GM19438 (cell line): ENCODE measurements around the gene OTOG.

Experiments
- ATAC-seq: cut with Tn5 transposase; IDR thresholded peaks from one replicate; pipeline ENCODE4 v1.9.1; 2021; ENCODE audit warnings: low read depth; ENCODE audit not compliant: unreplicated experiment

OTOG gene

GRCh38 chr11:17686231-17686980 lies 139.3 kb downstream of the OTOG start:
- ATAC-seq: no peak

DNA sequence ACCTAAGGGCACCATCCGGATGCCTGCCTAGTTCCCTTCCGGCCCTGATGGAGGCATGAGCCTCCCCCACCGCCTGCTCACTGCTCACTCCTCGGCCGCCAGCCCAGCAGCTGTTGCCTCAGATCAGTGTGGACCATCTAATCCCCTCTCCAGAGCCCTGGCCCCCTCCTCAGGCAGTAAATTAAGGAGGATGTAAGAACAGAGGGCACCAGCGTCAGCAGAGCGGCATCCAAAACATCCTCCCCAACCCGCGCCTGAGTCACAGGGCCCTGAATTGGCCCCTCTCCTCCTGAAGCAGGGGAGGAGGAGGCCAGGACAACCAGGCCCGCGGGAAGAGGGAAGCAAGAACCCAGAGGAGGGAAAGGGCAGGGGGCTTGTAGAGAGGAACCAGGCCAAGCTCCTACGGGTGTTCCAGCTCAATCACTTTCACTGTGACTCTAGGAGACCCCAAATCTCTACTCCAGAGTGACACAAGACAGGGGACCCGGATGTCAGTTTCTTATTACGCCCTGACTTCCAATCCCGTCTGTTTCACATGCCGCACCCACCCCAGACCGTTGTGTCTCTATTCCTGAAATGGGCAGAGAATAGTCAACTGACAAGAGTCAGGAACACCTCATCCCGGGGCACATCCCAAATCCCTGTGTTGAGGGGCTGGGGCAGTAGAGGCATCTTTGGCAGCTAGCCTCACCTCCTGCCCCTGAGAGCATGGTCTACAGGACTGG lies 141.0 kb downstream of the OTOG start:
- ATAC-seq: no peak

DNA sequence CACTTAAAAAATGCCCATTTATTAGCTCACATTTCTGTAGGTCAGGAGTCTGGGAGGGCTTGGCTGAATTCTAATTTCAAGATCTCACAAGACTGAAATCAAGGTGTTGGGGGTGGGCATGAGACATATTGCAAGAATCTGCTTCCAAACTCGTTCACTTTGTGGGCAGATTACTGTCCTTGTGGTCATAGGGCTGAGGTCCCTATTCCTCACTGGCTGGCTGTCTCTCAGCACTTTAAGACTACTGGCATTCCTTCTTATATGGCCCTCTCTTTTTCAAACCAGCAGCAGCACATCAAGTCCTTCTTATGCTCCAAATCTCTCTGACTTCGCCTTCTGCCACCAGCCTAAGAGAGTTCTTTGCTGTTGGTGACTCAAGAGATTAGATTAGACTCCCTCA lies 144.5 kb downstream of the OTOG start:
- no peak for ATAC-seq

- no peak for ATAC-seq
Observed at GRCh38 chr11:17691976-17692375, 144.9 kb downstream of the OTOG start.

DNA sequence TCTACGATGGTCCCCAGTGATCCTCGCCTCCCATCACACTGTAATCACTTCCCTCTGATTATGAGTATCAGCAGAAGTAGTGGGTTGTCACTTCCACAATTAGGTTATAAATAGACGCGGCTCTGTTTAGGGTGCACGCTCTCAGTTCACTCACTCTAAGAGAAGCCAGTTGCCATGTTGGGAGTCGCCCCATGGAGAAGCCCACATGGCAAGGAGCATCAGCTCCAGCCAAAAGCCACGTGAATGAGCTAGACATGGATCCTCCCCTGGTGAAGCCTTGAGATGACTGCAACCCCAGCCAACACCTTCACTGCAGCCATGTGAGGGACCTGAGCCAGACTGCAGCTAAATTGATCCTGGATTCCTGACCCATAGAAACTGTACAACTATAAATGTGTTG lies 145.9 kb downstream of the OTOG start:
- no peak for ATAC-seq

GRCh38 chr11:17693531-17693930 lies 146.5 kb downstream of the OTOG start:
- no peak for ATAC-seq

DNA sequence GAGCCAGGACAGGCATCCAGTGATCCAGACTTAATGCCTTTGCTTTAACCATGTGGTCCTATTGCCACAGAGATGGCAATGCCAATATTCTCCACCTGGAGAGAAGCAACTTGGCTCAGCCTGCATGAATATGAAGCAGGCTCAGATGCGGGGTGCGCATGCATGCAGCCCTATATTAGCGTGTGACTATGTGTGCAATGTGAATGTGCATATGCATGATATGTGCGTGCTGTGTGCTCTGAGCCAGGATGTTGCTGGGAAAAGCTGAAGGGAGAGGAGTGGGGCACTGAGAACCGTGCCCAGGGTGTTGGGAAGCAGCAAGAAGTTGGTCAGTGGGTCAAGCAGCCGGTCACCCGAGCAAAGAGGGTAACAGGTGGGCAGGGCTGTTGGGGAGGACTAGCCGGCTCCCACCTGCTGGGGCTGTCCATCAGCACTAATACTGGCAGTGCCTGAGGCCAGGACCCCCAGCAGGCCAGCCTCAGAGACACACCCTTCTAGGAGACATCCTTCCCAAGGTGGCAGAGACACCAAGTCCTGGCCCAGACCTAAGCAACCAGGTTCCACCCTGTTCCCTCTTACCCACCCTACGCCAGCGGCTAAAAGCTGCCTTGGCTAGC lies 147.5 kb downstream of the OTOG start:
- no peak for ATAC-seq

DNA sequence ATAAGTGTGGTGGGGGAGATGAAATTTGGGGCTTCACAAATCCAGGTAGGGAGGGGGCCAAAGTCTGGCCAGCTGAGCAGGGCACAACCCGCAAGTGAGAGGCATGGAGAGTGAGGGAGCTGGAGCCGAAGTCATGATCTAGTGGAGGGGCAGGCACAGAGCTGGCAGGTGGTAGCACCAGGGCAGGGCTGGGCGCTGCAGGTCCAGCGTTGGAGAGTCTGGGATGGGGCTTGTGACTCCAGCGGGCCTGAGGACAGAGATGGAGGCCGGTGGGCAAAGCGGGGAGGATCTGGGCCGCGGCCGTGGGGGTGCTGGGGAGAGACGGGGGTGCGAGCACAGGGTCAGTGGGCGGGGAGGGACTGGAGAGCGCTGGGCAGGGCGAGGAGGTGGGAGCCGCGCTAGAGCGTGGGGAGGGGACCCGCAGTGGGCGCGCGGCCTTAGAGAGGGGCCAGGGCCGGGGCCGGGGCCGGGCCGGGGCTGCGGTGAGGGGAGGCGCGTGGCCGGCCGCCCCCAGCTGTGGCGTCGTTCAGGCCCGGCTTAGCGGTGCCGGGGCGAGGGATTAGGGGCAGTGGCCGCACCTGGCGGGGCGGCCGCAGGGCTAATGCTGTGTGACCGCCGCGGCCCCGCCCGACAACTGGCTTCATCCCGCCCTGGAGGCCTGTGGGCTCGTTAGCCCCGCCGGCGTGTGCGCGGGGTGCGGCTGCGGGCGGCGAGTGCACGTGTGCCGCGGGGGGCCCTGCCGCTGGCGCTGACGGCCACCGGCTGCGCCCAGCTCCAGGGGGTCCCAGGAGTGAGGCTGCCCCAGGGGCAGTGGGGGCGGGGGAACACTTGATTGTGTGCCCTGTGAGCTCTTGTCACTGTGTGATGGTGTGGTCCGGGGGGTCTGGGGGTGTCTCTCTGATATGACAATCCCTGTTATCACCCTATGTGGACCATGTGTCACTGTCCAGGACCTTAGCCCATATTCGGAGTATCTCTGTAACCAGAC lies 148.7 kb downstream of the OTOG start:
- no peak for ATAC-seq

DNA sequence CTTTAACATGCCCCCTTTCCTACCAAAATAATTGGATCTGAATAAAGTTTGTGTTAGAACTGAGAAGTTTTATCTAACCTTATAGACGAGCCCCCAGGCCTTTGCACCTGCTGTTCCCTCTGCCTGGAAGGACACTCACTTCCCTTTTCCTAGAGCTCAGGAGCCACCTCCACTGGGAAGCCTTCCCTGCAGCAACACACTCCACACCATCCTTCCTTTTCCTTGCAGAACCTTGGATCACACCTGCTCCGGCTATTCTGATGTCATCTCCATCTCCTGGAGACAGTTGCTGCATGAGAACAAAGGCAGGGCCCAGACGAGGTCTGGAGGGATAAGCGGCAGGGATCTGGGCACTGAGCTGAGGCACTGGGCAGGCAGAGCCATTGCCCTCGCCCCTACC lies 149.7 kb downstream of the OTOG start:
- no peak for ATAC-seq
